GM20000 (cell line): ENCODE data around the gene RBM7.

Experiments
- DNase-seq: peaks from one replicate; pipeline ENCODE4 v3.0.0; 2012; ENCODE audit warnings: low spot score
- CTCF ChIP-seq: IDR thresholded peaks from 2 replicates; pipeline ENCODE4 v1.5.1; 2012; ENCODE audit warnings: mild to moderate bottlenecking, control low read depth; ENCODE audit errors: extremely low read depth, missing control alignments

Gene RBM7

GRCh38 chr11:114366331-114367243 lies 33.9 kb upstream of the RBM7 start:
- DNase-seq: no peak
- no peak for TF ChIP-seq CTCF

DNA sequence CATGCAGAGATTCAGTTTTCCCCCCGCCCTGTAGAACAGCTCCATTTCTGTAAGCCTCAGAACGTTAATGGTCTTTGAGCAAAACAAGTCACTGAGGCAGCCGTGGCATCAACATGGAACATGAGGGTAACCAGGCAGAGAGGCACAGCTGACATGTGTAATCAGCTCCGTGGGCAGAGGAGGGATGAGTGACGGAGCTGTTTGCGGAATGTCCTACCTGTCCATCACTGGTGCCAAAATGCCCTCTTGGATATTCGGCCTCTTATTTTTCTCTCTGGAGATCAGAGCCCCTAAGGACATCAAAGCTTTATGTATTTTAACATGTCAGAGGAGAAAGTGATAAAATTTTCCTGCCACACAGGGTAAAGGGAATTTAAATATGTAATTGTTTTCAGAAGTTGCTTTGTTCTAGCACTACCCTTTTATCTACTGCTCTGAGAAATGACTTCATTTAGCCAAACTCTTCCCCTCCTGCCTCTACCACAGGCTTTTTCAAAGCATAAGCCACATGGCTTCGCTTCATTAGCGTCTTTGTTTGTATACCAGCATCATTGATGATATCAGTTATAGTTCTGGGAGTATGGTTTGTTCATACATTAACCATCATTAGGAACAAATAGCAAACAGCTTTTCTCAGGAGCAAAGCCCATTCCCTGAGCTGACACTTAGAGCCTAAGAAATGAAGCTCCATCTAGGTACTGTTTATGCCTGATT lies 33.1 kb upstream of the RBM7 start:
- no peak for TF ChIP-seq CTCF
- DNase-seq: no peak

GRCh38 chr11:114368918-114369680 lies 31.4 kb upstream of the RBM7 start:
- no peak for TF ChIP-seq CTCF
- DNase-seq: no peak

- TF ChIP-seq CTCF: no peak
- DNase-seq: no peak
These were observed 25.4 kb upstream of the RBM7 start for GRCh38 chr11:114375052-114375451.

GRCh38 chr11:114377612-114378267 lies 22.7 kb upstream of the RBM7 start:
- no peak for TF ChIP-seq CTCF
- DNase-seq: no peak

GRCh38 chr11:114379394-114380069 lies 20.9 kb upstream of the RBM7 start:
- TF ChIP-seq CTCF: no peak
- DNase-seq: no peak
